ENCODE measurements around the gene TOMM7.
A peak's percentile ranks its signal among the peaks of the same experiment; 100 is the strongest.

TOMM7 gene

GRCh38 chr7:22822486-22823141 is at the start of gene TOMM7:
Gene TOMM7, minus strand, starts transcription at chr7:22822849. Its CDS starts 70 bp downstream, at chr7:22822779.
- peak; percentile 96 for DNase-seq

- no peak for DNase-seq
These were observed 49.6 kb upstream of the TOMM7 start for GRCh38 chr7:22872096-22872807.

GRCh38 chr7:22871661-22872060 is 49.0 kb upstream of the TOMM7 start:
- DNase-seq = no peak

- no peak for DNase-seq
These were observed 45.9 kb upstream of the TOMM7 start for GRCh38 chr7:22868509-22868908.

- DNase-seq = no peak
These were observed 44.9 kb upstream of the TOMM7 start for GRCh38 chr7:22867589-22867988.

- no peak for DNase-seq
These were observed 44.4 kb upstream of the TOMM7 start for GRCh38 chr7:22867003-22867402.

- no peak for DNase-seq
These were observed 42.9 kb upstream of the TOMM7 start for GRCh38 chr7:22865602-22865960.

GRCh38 chr7:22864855-22865601 is 42.4 kb upstream of the TOMM7 start:
- no peak for DNase-seq

GRCh38 chr7:22864301-22864700 is 41.7 kb upstream of the TOMM7 start:
- DNase-seq = no peak

- DNase-seq = no peak
These were observed 40.7 kb upstream of the TOMM7 start for GRCh38 chr7:22863156-22863899.

GRCh38 chr7:22861576-22861975 is 38.9 kb upstream of the TOMM7 start:
- no peak for DNase-seq

GRCh38 chr7:22860784-22861482 is 38.3 kb upstream of the TOMM7 start:
- no peak for DNase-seq

GRCh38 chr7:22860337-22860736 is 37.7 kb upstream of the TOMM7 start:
- DNase-seq = no peak

GRCh38 chr7:22859641-22860290 is 37.1 kb upstream of the TOMM7 start:
- no peak for DNase-seq

GRCh38 chr7:22858640-22859561 is 36.3 kb upstream of the TOMM7 start:
- DNase-seq = no peak

GRCh38 chr7:22858274-22858639 is 35.6 kb upstream of the TOMM7 start:
- DNase-seq = no peak

GRCh38 chr7:22856416-22856815 is 33.8 kb upstream of the TOMM7 start:
- no peak for DNase-seq

- DNase-seq = no peak
These were observed 32.4 kb upstream of the TOMM7 start for GRCh38 chr7:22855049-22855392.

GRCh38 chr7:22854158-22855048 is 31.8 kb upstream of the TOMM7 start:
- no peak for DNase-seq

- DNase-seq = no peak
These were observed 31.1 kb upstream of the TOMM7 start for GRCh38 chr7:22853674-22854157.
